Activated effector memory CD4-positive, alpha-beta T cell treated with Interleukin-2 at 50 U/mL for 16 hours (primary cell): ENCODE data around the gene OR4D1.

Experiments
- DNase-seq: peaks from one replicate; pipeline ENCODE4 v3.0.0-alpha.2; 2020

OR4D1 gene

DNA sequence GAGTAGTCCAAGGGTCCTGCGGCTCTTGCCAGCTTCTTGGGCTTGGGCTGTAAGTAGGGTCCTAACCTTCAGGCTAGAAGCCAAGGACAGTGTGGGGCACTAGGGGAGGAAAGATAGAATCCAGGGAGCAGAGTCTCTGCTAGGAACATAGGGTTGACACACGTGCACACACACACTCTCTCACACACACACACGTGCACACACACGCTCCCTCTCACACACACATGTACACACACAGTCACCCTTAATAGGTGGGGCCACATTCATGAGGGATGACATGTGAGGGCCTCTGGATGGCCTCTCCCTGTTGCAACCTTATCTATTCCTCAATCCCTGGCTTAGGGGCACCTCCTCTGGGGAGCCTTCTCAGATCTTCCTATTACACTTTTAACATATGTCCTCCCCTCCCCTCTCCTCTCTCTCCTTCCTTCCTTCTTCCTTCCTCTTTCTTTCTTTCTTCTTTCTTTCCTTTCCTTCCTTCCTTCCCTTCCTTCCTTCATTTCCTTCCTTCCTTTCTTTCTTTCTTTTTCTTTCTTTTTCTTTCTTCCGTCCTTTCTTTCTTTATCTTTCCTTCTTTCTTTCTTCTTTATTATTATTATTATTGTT, 47.4 kb downstream of the OR4D1 start:
- DNase-seq = no peak

DNA sequence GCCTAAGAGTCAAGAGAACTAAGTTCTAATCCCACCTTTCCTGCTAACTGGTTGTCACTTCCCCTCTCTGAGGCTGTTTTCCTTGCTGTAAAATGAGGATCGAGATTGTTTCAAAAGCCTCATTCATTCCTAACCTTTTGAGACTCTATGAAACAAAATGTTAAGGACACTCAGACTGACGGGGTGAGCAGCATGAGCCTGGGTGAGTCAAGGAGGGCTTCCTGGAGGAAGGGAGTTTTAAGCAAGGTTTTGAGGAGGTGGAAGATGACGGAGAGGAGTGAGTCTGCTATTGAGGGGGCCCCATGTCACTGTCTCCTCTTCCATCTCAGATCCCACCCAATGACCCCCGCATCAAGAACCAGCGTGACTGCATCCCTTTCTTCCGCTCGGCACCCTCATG, 48.4 kb downstream of the OR4D1 start:
- DNase-seq = no peak

DNA sequence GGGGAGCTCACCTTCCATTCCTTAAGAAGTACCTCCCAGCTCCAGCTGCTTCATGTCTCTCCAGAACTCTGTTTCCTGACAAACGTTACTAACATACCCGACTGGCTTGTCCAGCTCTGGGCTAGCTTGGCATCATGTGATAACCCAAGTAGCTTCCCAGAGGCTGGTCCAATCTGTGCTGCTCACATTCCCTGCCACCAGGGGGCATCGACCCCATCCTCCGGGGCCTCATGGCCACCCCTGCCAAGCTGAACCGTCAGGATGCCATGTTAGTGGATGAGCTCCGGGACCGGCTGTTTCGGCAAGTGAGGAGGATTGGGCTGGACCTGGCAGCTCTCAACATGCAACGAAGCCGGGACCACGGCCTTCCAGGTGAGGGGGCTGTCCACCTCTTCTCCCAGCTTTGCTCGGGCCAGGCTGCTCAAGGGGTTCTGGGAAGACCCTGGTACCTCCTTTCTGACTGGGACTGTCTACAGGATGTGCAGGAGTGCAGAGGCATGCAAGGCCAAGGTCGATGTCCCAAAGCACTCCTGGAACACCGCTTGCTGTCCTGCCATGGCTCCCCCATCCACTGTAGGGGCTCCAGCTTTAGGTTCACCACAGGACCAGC, 51.9 kb downstream of the OR4D1 start:
- DNase-seq = peak; percentile 23

DNA sequence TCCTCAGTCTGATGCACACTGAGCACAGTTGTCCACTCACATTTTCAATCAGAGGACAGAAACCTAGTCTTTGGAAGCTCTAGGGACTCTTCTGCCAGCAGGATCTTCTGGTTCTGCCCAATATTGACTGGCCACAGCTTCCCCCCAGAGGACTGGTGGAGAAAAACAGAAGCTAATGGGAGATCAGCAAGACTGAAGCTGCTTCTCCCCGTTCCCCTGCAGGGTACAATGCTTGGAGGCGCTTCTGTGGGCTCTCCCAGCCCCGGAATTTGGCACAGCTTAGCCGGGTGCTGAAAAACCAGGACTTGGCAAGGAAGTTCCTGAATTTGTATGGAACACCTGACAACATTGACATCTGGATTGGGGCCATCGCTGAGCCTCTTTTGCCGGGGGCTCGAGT, 54.7 kb downstream of the OR4D1 start:
- no peak for DNase-seq

DNA sequence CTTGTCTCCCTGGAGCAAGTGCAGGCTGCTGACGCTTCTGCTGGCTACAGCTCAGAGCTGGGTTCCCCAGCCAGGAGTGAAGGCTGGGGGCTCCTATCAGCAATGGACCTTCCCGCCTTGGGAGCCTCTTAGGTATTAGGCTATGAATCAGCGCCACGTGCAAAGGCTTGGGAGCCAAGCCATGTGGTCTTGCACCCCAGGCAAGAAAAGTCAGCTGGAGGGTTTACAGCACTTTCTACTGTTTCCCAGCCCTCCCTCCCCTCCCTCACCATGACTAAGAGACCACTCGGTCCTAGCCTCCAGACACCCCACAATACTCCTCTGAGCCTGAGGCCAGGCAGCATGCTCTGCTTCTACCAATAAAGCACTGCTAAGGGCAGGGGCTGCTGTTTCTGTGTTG, 56.6 kb downstream of the OR4D1 start:
- no peak for DNase-seq

DNA sequence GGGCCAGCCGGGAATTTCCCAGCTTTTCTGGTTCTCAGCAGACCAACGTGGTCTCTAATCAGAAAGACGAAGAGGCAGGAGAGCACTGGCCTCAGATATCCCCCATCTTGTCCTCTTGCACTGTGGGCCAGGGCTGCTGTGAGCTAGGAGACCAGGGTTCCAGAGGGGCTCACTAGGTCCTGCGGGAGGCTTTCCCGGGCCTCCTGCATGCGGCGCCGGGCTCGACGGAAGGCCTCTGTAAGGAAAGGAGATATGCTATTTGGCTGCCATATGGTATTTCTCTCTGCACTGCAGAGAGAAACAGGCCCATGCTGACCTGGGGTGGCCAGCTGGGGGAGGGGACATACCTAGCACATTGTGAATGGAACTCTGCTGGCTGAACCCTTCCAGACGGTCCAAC, 57.8 kb downstream of the OR4D1 start:
- no peak for DNase-seq

DNA sequence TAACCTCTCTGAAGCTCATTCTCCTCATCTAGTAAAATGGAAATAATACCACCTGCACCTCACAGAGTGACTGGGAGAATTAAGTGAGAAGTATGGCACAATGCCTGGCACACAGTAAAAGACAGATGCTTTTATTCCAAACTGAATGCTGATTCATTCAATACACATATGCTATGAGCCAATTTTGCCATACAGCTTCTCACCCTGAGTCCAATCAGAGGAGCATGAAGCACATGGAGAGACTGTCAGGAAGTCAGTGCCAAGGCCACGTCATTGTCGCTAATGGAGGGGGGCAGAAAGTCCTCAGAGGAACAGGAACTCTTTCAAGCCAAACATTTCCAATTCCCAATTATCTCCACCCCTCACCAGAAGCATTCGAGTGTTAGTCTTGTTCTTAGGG, 59.3 kb downstream of the OR4D1 start:
- no peak for DNase-seq

DNA sequence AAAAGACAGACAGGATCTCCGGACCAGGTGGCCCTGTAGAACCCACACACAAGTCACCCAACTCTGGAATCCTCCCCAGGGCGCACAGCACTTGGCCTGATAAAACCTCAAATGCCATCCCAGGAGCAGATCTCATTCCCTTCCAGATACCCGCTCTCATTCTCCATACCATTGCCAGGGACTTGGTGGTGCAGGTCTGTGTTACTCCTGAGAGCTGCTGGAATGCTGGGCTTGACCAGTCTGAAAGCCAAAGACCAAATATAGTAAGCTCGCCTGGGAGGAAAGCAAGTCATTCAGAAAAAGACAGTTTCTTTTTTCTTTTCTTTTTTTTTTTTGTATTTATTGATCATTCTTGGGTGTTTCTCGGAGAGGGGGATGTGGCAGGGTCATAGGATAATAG, 60.2 kb downstream of the OR4D1 start:
- DNase-seq = no peak
